GM23338 (cell line): ENCODE measurements around the gene EIF3J. TPM values are rescaled to one million over a fixed set of nuclear protein-coding genes. Genes with fewer than 3 reads are reported as not detected.

Experiments used
- ATAC-seq: fragments of 200-7000 bp; cut with Tn5 transposase; 3 replicates; pipeline ENCODE4 v1.9.1; 2020
- DNase-seq: peaks from one replicate; pipeline ENCODE4 v3.0.0-alpha.2; 2015; ENCODE audit warnings: low spot score
- H2AFZ ChIP-seq: fragments of 200-600 bp; sonication (generic); 2 replicates; pipeline ENCODE4 v1.8.0; 2016; ENCODE audit warnings: antibody characterized with exemption, mild to moderate bottlenecking, moderate library complexity
- H3F3A ChIP-seq: fragments of 200-600 bp; sonication (generic); replicated peaks from 2 replicates; pipeline ENCODE4 v1.8.0; 2017; ENCODE audit warnings: antibody characterized with exemption, mixed run types, low read depth
- H3K27ac ChIP-seq: fragments of 200-600 bp; sonication (generic); 2 replicates; pipeline ENCODE4 v1.6.1; 2016; ENCODE audit warnings: low read depth
- H3K27me3 ChIP-seq: fragments of 200-600 bp; sonication (generic); 2 replicates; pipeline ENCODE4 v1.8.0; 2016; ENCODE audit warnings: mild to moderate bottlenecking, mixed run types, moderate library complexity; ENCODE audit not compliant: insufficient read depth
- H3K36me3 ChIP-seq: fragments of 200-600 bp; sonication (generic); 2 replicates; pipeline ENCODE4 v1.8.0; 2016; ENCODE audit warnings: mild to moderate bottlenecking; ENCODE audit not compliant: insufficient read depth
- H3K4me1 ChIP-seq: fragments of 200-600 bp; sonication (generic); 2 replicates; pipeline ENCODE4 v1.8.0; 2016; ENCODE audit warnings: mild to moderate bottlenecking, moderate library complexity; ENCODE audit not compliant: insufficient read depth
- H3K4me2 ChIP-seq: fragments of 200-600 bp; sonication (generic); 2 replicates; pipeline ENCODE4 v1.7.1; 2017; ENCODE audit warnings: mixed run types
- H3K4me3 ChIP-seq: fragments of 200-600 bp; sonication (generic); 2 replicates; pipeline ENCODE4 v1.6.1; 2016; ENCODE audit warnings: mixed run types
- H3K79me2 ChIP-seq: fragments of 200-600 bp; sonication (generic); replicated peaks from 2 replicates; pipeline ENCODE4 v1.8.0; 2017; ENCODE audit warnings: mild to moderate bottlenecking; ENCODE audit not compliant: insufficient read depth
- H3K9me2 ChIP-seq: fragments of 200-600 bp; sonication (generic); 2 replicates; pipeline ENCODE4 v1.8.0; 2017; ENCODE audit not compliant: insufficient read depth
- H4K20me1 ChIP-seq: fragments of 200-600 bp; sonication (generic); replicated peaks from 2 replicates; pipeline ENCODE4 v1.8.0; 2017; ENCODE audit warnings: mild to moderate bottlenecking; ENCODE audit not compliant: insufficient read depth
- H3K27ac Mint-ChIP-seq: 2 replicates; pipeline ENCODE4 v1.8.0; 2020; ENCODE audit warnings: inconsistent platforms, mild to moderate bottlenecking, moderate library complexity, mixed read lengths
- H3K27me3 Mint-ChIP-seq: 3 replicates; pipeline ENCODE4 v1.8.0; 2022; ENCODE audit warnings: low read depth, mild to moderate bottlenecking, moderate library complexity, mixed read lengths, inconsistent platforms; ENCODE audit not compliant: insufficient read depth, poor library complexity
- H3K36me3 Mint-ChIP-seq: 3 replicates; pipeline ENCODE4 v1.8.0; 2021; ENCODE audit warnings: low read depth, mild to moderate bottlenecking, inconsistent platforms, moderate library complexity, mixed read lengths
- H3K4me1 Mint-ChIP-seq: 3 replicates; pipeline ENCODE4 v1.8.0; 2020; ENCODE audit warnings: mild to moderate bottlenecking, inconsistent platforms, mixed read lengths
- H3K4me3 Mint-ChIP-seq: 3 replicates; pipeline ENCODE4 v1.8.0; 2021; ENCODE audit warnings: moderate library complexity, mild to moderate bottlenecking, inconsistent platforms, mixed read lengths
- H3K9me3 Mint-ChIP-seq: 3 replicates; pipeline ENCODE4 v1.8.0; 2020; ENCODE audit warnings: moderate library complexity, mild to moderate bottlenecking, inconsistent platforms, mixed read lengths
- CREB1 ChIP-seq: fragments of 250-450 bp; sonication (Bioruptor Pico); IDR thresholded peaks from 2 replicates; pipeline ENCODE4 v1.5.0; 2020; ENCODE audit warnings: low read depth, mild to moderate bottlenecking, moderate library complexity
- CTCF ChIP-seq, 2 experiments: fragments of 200-600 bp in 1 of 2; sonication (generic) in 1 of 2; conservative IDR thresholded peaks; 2 replicates each; pipeline versions ENCODE4 v1.5.1 to v1.6.1; 2016 to 2017; ENCODE audit warnings: antibody characterized with exemption in 2 of 2, low read depth in 2 of 2, mild to moderate bottlenecking in 2 of 2, moderate library complexity in 1 of 2
- ETS1 ChIP-seq: IDR thresholded peaks from 2 replicates; pipeline ENCODE4 v1.6.1; 2016; ENCODE audit warnings: antibody characterized with exemption
- EZH2 ChIP-seq: fragments of 200-600 bp; sonication (generic); IDR thresholded peaks from one replicate; pipeline ENCODE4 v1.8.0; 2017; ENCODE audit warnings: antibody characterized with exemption, mild to moderate bottlenecking, low read depth; ENCODE audit not compliant: unreplicated experiment
- EZH2phosphoT487 ChIP-seq: fragments of 200-600 bp; sonication (generic); IDR thresholded peaks from one replicate; pipeline ENCODE4 v1.8.1; 2018; ENCODE audit warnings: antibody characterized with exemption; ENCODE audit not compliant: unreplicated experiment
- JUNB ChIP-seq: IDR thresholded peaks from one replicate; pipeline ENCODE4 v1.6.1; 2016; ENCODE audit warnings: antibody characterized with exemption; ENCODE audit not compliant: unreplicated experiment
- NANOG ChIP-seq: IDR thresholded peaks from 2 replicates; pipeline ENCODE4 v1.6.1; 2016; ENCODE audit warnings: antibody characterized with exemption, borderline replicate concordance
- POLR2AphosphoS5 ChIP-seq: IDR thresholded peaks from 2 replicates; pipeline ENCODE4 v1.6.1; 2016; ENCODE audit warnings: antibody characterized with exemption, low read depth
- STAT1 ChIP-seq: IDR thresholded peaks from one replicate; pipeline ENCODE4 v1.6.1; 2016; ENCODE audit warnings: antibody characterized with exemption; ENCODE audit not compliant: unreplicated experiment
- ZNF114 ChIP-seq: fragments of 250-450 bp; sonication (Bioruptor Pico); IDR thresholded peaks from 2 replicates; pipeline ENCODE4 v1.5.0; 2020; ENCODE audit warnings: mild to moderate bottlenecking, moderate library complexity
- ZNF331 ChIP-seq: fragments of 250-450 bp; sonication (Bioruptor Pico); IDR thresholded peaks from 2 replicates; pipeline ENCODE4 v1.5.0; 2020; ENCODE audit warnings: low read depth, mild to moderate bottlenecking, moderate library complexity
- polyA plus RNA-seq: library from polyadenylated mRNA; unstranded; fragments of >200 nt; fragmentation: Nextera tagmentation; extraction: Ambion mirVana; gene quantifications from 2 replicates; pipeline ENCODE4 v1.2.1, GENCODE V29; 2016
- total RNA-seq: library from RNA; depleted of rRNA; stranded (reverse); fragments of >200 nt; shearing (Covaris generic); gene quantifications from 2 replicates; pipeline ENCODE4 v1.2.3, GENCODE V29; 2014
- TF ChIP-seq, protein P1 (sequence below): fragments of 250-450 bp; sonication (Bioruptor Pico); IDR thresholded peaks from 2 replicates; pipeline ENCODE4 v1.5.0; 2020; ENCODE audit warnings: mild to moderate bottlenecking, moderate library complexity
- TF ChIP-seq, protein P2 (sequence below): IDR thresholded peaks from one replicate; pipeline ENCODE4 v1.6.1; 2018; ENCODE audit warnings: antibody characterized with exemption; ENCODE audit not compliant: unreplicated experiment

The EIF3J gene
- total and polyA plus RNA-seq, 2 experiments from 2014 or later: 62.7 to 66.6 TPM

DNA sequence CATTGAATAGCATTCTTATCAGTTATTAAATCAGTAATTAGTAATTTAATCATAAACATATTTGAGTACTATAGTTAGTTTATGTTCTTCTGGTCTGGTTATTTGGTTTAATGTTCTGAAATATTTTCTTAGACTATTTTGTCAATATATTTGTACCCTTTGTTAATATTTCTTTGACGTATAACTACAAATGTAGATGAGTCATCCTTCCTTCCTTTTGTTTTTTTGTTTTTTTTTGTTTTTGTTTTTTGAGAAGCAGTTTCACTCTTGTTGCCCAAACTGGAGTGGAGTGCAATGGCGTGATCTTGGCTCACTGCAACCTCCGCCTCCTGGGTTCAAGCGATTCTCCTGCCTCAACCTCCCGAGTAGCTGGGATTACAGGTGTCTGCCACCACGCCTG lies 17.4 kb upstream of the EIF3J start:
- Histone ChIP-seq H3K4me2 (no peak overlapping the region), H3F3A (no peaks in the 10 kb centered on the region), H2AFZ (no peak overlapping the region), H3K4me1 (no peaks in the 10 kb centered on the region), H3K27me3 (no peaks in the 10 kb centered on the region), H3K79me2 (0 out of 2 replicates have a peak, but pooled peaks cover 3% of the 10 kb centered on the region), H4K20me1 (no peaks in the 10 kb centered on the region; the same call in 1 of the 2 replicates), H3K9me2 (no peaks in the 10 kb centered on the region), H3K36me3 (peaks cover 26% of the 10 kb centered on the region), H3K4me3 (no peak overlapping the region), H3K27ac (no peak overlapping the region)
- no peak overlapping the region for H3K27ac Mint-ChIP-seq
- TF ChIP-seq ZNF114 (CRISPR knock-in tag): no peak
- no peak for TF ChIP-seq EZH2phosphoT487
- no peak for TF ChIP-seq EZH2
- no peak for TF ChIP-seq JUNB
- TF ChIP-seq, protein P1, sequence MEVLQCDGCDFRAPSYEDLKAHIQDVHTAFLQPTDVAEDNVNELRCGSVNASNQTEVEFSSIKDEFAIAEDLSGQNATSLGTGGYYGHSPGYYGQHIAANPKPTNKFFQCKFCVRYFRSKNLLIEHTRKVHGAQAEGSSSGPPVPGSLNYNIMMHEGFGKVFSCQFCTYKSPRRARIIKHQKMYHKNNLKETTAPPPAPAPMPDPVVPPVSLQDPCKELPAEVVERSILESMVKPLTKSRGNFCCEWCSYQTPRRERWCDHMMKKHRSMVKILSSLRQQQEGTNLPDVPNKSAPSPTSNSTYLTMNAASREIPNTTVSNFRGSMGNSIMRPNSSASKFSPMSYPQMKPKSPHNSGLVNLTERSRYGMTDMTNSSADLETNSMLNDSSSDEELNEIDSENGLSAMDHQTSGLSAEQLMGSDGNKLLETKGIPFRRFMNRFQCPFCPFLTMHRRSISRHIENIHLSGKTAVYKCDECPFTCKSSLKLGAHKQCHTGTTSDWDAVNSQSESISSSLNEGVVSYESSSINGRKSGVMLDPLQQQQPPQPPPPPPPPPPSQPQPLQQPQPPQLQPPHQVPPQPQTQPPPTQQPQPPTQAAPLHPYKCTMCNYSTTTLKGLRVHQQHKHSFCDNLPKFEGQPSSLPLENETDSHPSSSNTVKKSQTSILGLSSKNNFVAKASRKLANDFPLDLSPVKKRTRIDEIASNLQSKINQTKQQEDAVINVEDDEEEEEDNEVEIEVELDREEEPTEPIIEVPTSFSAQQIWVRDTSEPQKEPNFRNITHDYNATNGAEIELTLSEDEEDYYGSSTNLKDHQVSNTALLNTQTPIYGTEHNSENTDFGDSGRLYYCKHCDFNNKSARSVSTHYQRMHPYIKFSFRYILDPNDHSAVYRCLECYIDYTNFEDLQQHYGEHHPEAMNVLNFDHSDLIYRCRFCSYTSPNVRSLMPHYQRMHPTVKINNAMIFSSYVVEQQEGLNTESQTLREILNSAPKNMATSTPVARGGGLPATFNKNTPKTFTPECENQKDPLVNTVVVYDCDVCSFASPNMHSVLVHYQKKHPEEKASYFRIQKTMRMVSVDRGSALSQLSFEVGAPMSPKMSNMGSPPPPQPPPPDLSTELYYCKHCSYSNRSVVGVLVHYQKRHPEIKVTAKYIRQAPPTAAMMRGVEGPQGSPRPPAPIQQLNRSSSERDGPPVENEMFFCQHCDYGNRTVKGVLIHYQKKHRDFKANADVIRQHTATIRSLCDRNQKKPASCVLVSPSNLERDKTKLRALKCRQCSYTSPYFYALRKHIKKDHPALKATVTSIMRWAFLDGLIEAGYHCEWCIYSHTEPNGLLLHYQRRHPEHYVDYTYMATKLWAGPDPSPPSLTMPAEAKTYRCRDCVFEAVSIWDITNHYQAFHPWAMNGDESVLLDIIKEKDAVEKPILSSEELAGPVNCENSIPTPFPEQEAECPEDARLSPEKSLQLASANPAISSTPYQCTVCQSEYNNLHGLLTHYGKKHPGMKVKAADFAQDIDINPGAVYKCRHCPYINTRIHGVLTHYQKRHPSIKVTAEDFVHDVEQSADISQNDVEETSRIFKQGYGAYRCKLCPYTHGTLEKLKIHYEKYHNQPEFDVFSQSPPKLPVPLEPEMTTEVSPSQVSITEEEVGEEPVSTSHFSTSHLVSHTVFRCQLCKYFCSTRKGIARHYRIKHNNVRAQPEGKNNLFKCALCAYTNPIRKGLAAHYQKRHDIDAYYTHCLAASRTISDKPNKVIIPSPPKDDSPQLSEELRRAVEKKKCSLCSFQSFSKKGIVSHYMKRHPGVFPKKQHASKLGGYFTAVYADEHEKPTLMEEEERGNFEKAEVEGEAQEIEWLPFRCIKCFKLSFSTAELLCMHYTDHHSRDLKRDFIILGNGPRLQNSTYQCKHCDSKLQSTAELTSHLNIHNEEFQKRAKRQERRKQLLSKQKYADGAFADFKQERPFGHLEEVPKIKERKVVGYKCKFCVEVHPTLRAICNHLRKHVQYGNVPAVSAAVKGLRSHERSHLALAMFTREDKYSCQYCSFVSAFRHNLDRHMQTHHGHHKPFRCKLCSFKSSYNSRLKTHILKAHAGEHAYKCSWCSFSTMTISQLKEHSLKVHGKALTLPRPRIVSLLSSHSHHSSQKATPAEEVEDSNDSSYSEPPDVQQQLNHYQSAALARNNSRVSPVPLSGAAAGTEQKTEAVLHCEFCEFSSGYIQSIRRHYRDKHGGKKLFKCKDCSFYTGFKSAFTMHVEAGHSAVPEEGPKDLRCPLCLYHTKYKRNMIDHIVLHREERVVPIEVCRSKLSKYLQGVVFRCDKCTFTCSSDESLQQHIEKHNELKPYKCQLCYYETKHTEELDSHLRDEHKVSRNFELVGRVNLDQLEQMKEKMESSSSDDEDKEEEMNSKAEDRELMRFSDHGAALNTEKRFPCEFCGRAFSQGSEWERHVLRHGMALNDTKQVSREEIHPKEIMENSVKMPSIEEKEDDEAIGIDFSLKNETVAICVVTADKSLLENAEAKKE (CRISPR knock-in tag): no peak
- no peak for TF ChIP-seq ZNF331
- no peak for TF ChIP-seq STAT1
- no peak for TF ChIP-seq CTCF (conservative IDR thresholded peaks at IDR 0.05; ENCODE audit: low read depth in 2 of 2)
- TF ChIP-seq NANOG: no peak
- no peak for TF ChIP-seq CREB1
- no peak for TF ChIP-seq POLR2AphosphoS5
- TF ChIP-seq, protein P2, sequence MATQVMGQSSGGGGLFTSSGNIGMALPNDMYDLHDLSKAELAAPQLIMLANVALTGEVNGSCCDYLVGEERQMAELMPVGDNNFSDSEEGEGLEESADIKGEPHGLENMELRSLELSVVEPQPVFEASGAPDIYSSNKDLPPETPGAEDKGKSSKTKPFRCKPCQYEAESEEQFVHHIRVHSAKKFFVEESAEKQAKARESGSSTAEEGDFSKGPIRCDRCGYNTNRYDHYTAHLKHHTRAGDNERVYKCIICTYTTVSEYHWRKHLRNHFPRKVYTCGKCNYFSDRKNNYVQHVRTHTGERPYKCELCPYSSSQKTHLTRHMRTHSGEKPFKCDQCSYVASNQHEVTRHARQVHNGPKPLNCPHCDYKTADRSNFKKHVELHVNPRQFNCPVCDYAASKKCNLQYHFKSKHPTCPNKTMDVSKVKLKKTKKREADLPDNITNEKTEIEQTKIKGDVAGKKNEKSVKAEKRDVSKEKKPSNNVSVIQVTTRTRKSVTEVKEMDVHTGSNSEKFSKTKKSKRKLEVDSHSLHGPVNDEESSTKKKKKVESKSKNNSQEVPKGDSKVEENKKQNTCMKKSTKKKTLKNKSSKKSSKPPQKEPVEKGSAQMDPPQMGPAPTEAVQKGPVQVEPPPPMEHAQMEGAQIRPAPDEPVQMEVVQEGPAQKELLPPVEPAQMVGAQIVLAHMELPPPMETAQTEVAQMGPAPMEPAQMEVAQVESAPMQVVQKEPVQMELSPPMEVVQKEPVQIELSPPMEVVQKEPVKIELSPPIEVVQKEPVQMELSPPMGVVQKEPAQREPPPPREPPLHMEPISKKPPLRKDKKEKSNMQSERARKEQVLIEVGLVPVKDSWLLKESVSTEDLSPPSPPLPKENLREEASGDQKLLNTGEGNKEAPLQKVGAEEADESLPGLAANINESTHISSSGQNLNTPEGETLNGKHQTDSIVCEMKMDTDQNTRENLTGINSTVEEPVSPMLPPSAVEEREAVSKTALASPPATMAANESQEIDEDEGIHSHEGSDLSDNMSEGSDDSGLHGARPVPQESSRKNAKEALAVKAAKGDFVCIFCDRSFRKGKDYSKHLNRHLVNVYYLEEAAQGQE: no peak
- no peak for TF ChIP-seq ETS1
- H3K9me3 Mint-ChIP-seq: no peaks in the 10 kb centered on the region
- H3K4me1 Mint-ChIP-seq: no peaks in the 10 kb centered on the region
- no peak for DNase-seq
- no peaks in the 10 kb centered on the region for H3K27me3 Mint-ChIP-seq
- ATAC-seq: no peak
- H3K4me3 Mint-ChIP-seq: no peak overlapping the region
- H3K36me3 Mint-ChIP-seq: peaks cover 53% of the 10 kb centered on the region
